ENCODE data around the gene COL27A1.

Gene COL27A1

GRCh38 chr9:114237247-114237646, 81.9 kb downstream of the COL27A1 start:
- Histone ChIP-seq H3K27ac (no peak overlapping the region), H3K36me3 (ENCODE audit: control insufficient read depth, insufficient read depth, low read length) (no peaks in the 10 kb centered on the region), H3K4me2 (ENCODE audit: low read length) (no peak overlapping the region), H3K27me3 (ENCODE audit: control insufficient read depth, insufficient read depth, low read length) (no peaks in the 10 kb centered on the region), H3K9ac (no peak overlapping the region), H2AFZ (no peak overlapping the region), H3K4me1 (no peaks in the 10 kb centered on the region), H3K9me3 (ENCODE audit: control insufficient read depth, low read length) (no peaks in the 10 kb centered on the region), H3K4me3 (ENCODE audit: low read depth, low read length) (no peak overlapping the region), H3K79me2 (no peaks in the 10 kb centered on the region)
- TF ChIP-seq, protein P1, sequence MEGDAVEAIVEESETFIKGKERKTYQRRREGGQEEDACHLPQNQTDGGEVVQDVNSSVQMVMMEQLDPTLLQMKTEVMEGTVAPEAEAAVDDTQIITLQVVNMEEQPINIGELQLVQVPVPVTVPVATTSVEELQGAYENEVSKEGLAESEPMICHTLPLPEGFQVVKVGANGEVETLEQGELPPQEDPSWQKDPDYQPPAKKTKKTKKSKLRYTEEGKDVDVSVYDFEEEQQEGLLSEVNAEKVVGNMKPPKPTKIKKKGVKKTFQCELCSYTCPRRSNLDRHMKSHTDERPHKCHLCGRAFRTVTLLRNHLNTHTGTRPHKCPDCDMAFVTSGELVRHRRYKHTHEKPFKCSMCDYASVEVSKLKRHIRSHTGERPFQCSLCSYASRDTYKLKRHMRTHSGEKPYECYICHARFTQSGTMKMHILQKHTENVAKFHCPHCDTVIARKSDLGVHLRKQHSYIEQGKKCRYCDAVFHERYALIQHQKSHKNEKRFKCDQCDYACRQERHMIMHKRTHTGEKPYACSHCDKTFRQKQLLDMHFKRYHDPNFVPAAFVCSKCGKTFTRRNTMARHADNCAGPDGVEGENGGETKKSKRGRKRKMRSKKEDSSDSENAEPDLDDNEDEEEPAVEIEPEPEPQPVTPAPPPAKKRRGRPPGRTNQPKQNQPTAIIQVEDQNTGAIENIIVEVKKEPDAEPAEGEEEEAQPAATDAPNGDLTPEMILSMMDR (IDR thresholded peaks at IDR 0.05): no peak

GRCh38 chr9:114237781-114238180, 82.4 kb downstream of the COL27A1 start:
- no peaks in the 10 kb centered on the region for H3K4me1 ChIP-seq
- no peak overlapping the region for H3K4me3 ChIP-seq (ENCODE audit: low read depth, low read length)
- H3K79me2 ChIP-seq: no peaks in the 10 kb centered on the region
- no peaks in the 10 kb centered on the region for H3K27me3 ChIP-seq (ENCODE audit: control insufficient read depth, insufficient read depth, low read length)
- no peaks in the 10 kb centered on the region for H3K9me3 ChIP-seq (ENCODE audit: control insufficient read depth, low read length)
- H2AFZ ChIP-seq: no peak overlapping the region
- no peak overlapping the region for H3K9ac ChIP-seq
- H3K36me3 ChIP-seq (ENCODE audit: control insufficient read depth, insufficient read depth, low read length): no peaks in the 10 kb centered on the region
- TF ChIP-seq, protein P1 (IDR thresholded peaks at IDR 0.05): no peak
- no peak overlapping the region for H3K4me2 ChIP-seq (ENCODE audit: low read length)
- H3K27ac ChIP-seq: no peak overlapping the region

- Histone ChIP-seq H3K9ac (no peak overlapping the region), H3K9me3 (ENCODE audit: control insufficient read depth, low read length) (no peaks in the 10 kb centered on the region), H3K36me3 (ENCODE audit: control insufficient read depth, insufficient read depth, low read length) (no peaks in the 10 kb centered on the region), H3K4me2 (ENCODE audit: low read length) (no peak overlapping the region), H3K27me3 (ENCODE audit: control insufficient read depth, insufficient read depth, low read length) (no peaks in the 10 kb centered on the region), H3K79me2 (no peaks in the 10 kb centered on the region), H3K4me3 (ENCODE audit: low read depth, low read length) (no peak overlapping the region), H3K27ac (peak overlapping the region; percentile 19), H3K4me1 (no peaks in the 10 kb centered on the region), H2AFZ (no peak overlapping the region)
- TF ChIP-seq, protein P1 (IDR thresholded peaks at IDR 0.05): no peak
Observed at GRCh38 chr9:114238472-114238871, 83.1 kb downstream of the COL27A1 start.

DNA sequence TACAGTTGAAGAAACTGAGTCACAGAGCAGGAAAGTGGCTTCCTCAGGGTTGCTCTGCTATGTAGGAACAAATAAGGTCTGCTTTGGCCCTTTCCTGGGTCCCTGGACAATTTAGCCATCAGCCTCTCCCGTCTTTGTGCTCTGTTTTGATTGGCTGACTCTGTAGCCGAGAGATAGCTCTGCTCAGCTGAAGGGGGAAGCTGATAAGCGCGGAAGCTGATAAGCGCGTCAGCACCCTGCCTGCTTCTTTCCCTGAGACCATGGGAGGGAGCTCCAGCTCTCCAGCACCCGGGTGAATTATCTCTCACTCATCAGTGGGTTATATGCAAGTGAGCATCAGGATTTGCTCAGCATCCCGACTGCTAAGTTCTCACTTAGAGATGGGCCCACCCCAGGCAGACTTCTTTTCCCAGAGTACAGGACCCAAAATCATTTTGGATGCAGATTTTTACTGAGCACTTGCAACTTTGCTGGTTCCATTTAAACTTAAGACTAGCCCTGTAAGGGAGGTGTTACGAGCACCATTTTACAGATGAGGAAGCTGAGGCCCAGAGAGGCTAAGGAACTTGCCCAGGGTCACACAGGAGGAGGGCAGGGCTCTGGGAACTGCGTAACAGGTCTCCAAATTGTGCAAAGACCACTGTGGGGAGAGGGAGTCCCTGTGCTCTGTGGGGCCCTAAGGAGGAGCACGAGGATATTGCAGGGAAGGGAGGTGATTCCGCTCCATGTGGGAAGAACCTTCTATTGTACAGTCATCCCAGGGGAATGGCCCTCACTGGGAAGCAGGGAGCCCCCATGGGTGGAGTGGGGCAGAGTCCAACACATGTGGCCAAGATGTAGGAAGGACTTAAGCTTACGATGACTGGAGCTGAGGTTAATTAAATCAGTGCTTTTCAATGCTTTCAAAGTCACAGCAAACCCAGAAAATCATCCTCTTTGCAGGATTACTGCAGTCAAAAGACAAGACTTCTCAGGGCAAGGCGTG, 83.8 kb downstream of the COL27A1 start:
- H3K27ac ChIP-seq: peak overlapping the region; percentile 19
- H3K9me3 ChIP-seq (ENCODE audit: control insufficient read depth, low read length): no peaks in the 10 kb centered on the region
- H3K36me3 ChIP-seq (ENCODE audit: control insufficient read depth, insufficient read depth, low read length): no peaks in the 10 kb centered on the region
- no peaks in the 10 kb centered on the region for H3K79me2 ChIP-seq
- H3K27me3 ChIP-seq (ENCODE audit: control insufficient read depth, insufficient read depth, low read length): no peaks in the 10 kb centered on the region
- TF ChIP-seq, protein P1 (IDR thresholded peaks at IDR 0.05): no peak
- H3K9ac ChIP-seq: no peak overlapping the region
- no peak overlapping the region for H3K4me3 ChIP-seq (ENCODE audit: low read depth, low read length)
- no peak overlapping the region for H3K4me2 ChIP-seq (ENCODE audit: low read length)
- H2AFZ ChIP-seq: no peak overlapping the region
- H3K4me1 ChIP-seq: no peaks in the 10 kb centered on the region

Data from parathyroid adenoma (tissue), 2 donors.